H9 (cell line): ENCODE data around the gene RSBN1. TPM values are rescaled to one million over a fixed set of nuclear protein-coding genes. Genes with fewer than 3 reads are reported as not detected.

Experiments used
- DNase-seq: peaks from one replicate; pipeline ENCODE4 v3.0.0-alpha.2; 2017
- H2AFZ ChIP-seq: one replicate; pipeline ENCODE4 v1.6.1; 2013; ENCODE audit warnings: mild to moderate bottlenecking, low read length, control low read depth, moderate library complexity
- H2AK5ac ChIP-seq: 2 replicates; pipeline ENCODE4 v1.6.1; 2013; ENCODE audit warnings: low read length, control low read depth, mixed read lengths; ENCODE audit not compliant: insufficient read length
- H2BK120ac ChIP-seq: one replicate; pipeline ENCODE4 v1.6.1; 2013; ENCODE audit warnings: low read depth, mild to moderate bottlenecking, low read length, control low read depth, inconsistent platforms; ENCODE audit not compliant: poor library complexity, severe bottlenecking
- H2BK12ac ChIP-seq: 2 replicates; pipeline ENCODE4 v1.6.1; 2013; ENCODE audit warnings: low read length, control low read depth, mixed read lengths, low read depth; ENCODE audit not compliant: insufficient read length
- H2BK15ac ChIP-seq: 2 replicates; pipeline ENCODE4 v1.6.1; 2013; ENCODE audit warnings: low read depth, low read length, control low read depth
- H2BK20ac ChIP-seq: one replicate; pipeline ENCODE4 v1.6.1; 2013; ENCODE audit warnings: low read depth, mild to moderate bottlenecking, low read length, control low read depth, inconsistent platforms; ENCODE audit not compliant: poor library complexity, severe bottlenecking
- H2BK5ac ChIP-seq: 2 replicates; pipeline ENCODE4 v1.6.1; 2013; ENCODE audit warnings: low read length, control low read depth, mixed read lengths; ENCODE audit not compliant: insufficient read length
- H3K14ac ChIP-seq: 2 replicates; pipeline ENCODE4 v1.6.1; 2013; ENCODE audit warnings: low read length, control low read depth; ENCODE audit not compliant: insufficient read depth
- H3K18ac ChIP-seq: 2 replicates; pipeline ENCODE4 v1.6.1; 2013; ENCODE audit warnings: low read depth, mild to moderate bottlenecking, mixed read lengths, low read length, control low read depth; ENCODE audit not compliant: insufficient read length
- H3K23ac ChIP-seq: 2 replicates; pipeline ENCODE4 v1.6.1; 2013; ENCODE audit warnings: low read length, control low read depth, mixed read lengths, low read depth; ENCODE audit not compliant: insufficient read length
- H3K23me2 ChIP-seq: 2 replicates; pipeline ENCODE4 v1.6.1; 2013; ENCODE audit warnings: low read depth, mild to moderate bottlenecking, mixed read lengths, low read length, control low read depth; ENCODE audit not compliant: insufficient read length, poor library complexity, severe bottlenecking
- H3K27ac ChIP-seq: 2 replicates; pipeline ENCODE4 v1.5.1; 2013; ENCODE audit warnings: low read length, control low read depth, mixed read lengths, low read depth; ENCODE audit not compliant: insufficient read length
- H3K27me3 ChIP-seq: 2 replicates; pipeline ENCODE4 v1.6.1; 2013; ENCODE audit warnings: low read length, control low read depth, inconsistent platforms; ENCODE audit not compliant: insufficient read depth
- H3K4ac ChIP-seq: 2 replicates; pipeline ENCODE4 v1.6.1; 2013; ENCODE audit warnings: low read depth, mild to moderate bottlenecking, control low read depth, inconsistent platforms, low read length, moderate library complexity
- H3K4me1 ChIP-seq: 2 replicates; pipeline ENCODE4 v1.6.1; 2013; ENCODE audit warnings: low read length, control low read depth, inconsistent platforms; ENCODE audit not compliant: insufficient read depth
- H3K4me2 ChIP-seq: 2 replicates; pipeline ENCODE4 v1.6.1; 2013; ENCODE audit warnings: low read length, control low read depth, mixed read lengths; ENCODE audit not compliant: insufficient read length, insufficient read depth
- H3K56ac ChIP-seq: 2 replicates; pipeline ENCODE4 v1.6.1; 2013; ENCODE audit warnings: low read depth, mild to moderate bottlenecking, mixed read lengths, low read length, control low read depth; ENCODE audit not compliant: insufficient read length
- H3K79me1 ChIP-seq: 2 replicates; pipeline ENCODE4 v1.6.1; 2013; ENCODE audit warnings: low read depth, mild to moderate bottlenecking, moderate library complexity, low read length, control low read depth, inconsistent platforms; ENCODE audit not compliant: insufficient read depth, poor library complexity, severe bottlenecking
- H3K79me2 ChIP-seq: 2 replicates; pipeline ENCODE4 v1.6.1; 2013; ENCODE audit warnings: low read length, control low read depth, inconsistent platforms; ENCODE audit not compliant: insufficient read depth
- H3K9ac ChIP-seq: 2 replicates; pipeline ENCODE4 v1.6.1; 2013; ENCODE audit warnings: low read length, control low read depth, mixed read lengths; ENCODE audit not compliant: insufficient read length; ENCODE audit errors: extremely low read depth
- H3K9me3 ChIP-seq: one replicate; pipeline ENCODE4 v1.6.1; 2013; ENCODE audit warnings: low read depth, low read length, inconsistent platforms; ENCODE audit not compliant: control insufficient read depth
- H3T11ph ChIP-seq: one replicate; pipeline ENCODE4 v1.6.1; 2013; ENCODE audit warnings: mild to moderate bottlenecking, low read length, control low read depth, inconsistent platforms
- H4K20me1 ChIP-seq: one replicate; pipeline ENCODE4 v1.6.1; 2013; ENCODE audit not compliant: control insufficient read depth, insufficient read length, insufficient read depth
- H4K5ac ChIP-seq: 2 replicates; pipeline ENCODE4 v1.6.1; 2013; ENCODE audit warnings: low read depth, mild to moderate bottlenecking, mixed read lengths, low read length, control low read depth; ENCODE audit not compliant: insufficient read length
- H4K8ac ChIP-seq: replicated peaks from 2 replicates; pipeline ENCODE4 v1.6.1; 2013; ENCODE audit warnings: low read length, control low read depth, mixed read lengths, low read depth; ENCODE audit not compliant: insufficient read length
- H4K91ac ChIP-seq: 2 replicates; pipeline ENCODE4 v1.6.1; 2013; ENCODE audit warnings: low read depth, mild to moderate bottlenecking, moderate library complexity, mixed read lengths, low read length, control low read depth; ENCODE audit not compliant: insufficient read length
- H3K27ac Mint-ChIP-seq, 3 experiments: 2 replicates in 2 of 3; 3 replicates in 1 of 3; pipeline ENCODE4 v1.8.0; 2020 to 2021; ENCODE audit warnings: mixed read lengths in 3 of 3, mild to moderate bottlenecking in 1 of 3, moderate library complexity in 1 of 3
- H3K27me3 Mint-ChIP-seq: 2 replicates; pipeline ENCODE4 v1.8.0; 2021; ENCODE audit warnings: low read depth, mild to moderate bottlenecking, moderate library complexity, mixed read lengths
- H3K36me3 Mint-ChIP-seq, 3 experiments: 2 replicates in 2 of 3; 3 replicates in 1 of 3; pipeline ENCODE4 v1.8.0; 2020 to 2021; ENCODE audit warnings: low read depth in 3 of 3, mixed read lengths in 3 of 3; ENCODE audit not compliant: insufficient read depth in 1 of 3
- H3K4me1 Mint-ChIP-seq, 2 experiments: 2 replicates each; pipeline ENCODE4 v1.8.0; 2020; ENCODE audit warnings: mixed read lengths in 2 of 2
- H3K4me3 Mint-ChIP-seq, 2 experiments: 2 replicates in 1 of 2; 3 replicates in 1 of 2; pipeline ENCODE4 v1.8.0; 2020 to 2021; ENCODE audit warnings: mild to moderate bottlenecking in 2 of 2, mixed read lengths in 2 of 2, moderate library complexity in 1 of 2
- H3K9me3 Mint-ChIP-seq, 2 experiments: 2 replicates in 1 of 2; 3 replicates in 1 of 2; pipeline ENCODE4 v1.8.0; 2020; ENCODE audit warnings: mild to moderate bottlenecking in 2 of 2, mixed read lengths in 2 of 2, moderate library complexity in 1 of 2
- WGBS: extraction: QIAGEN DNeasy Blood & Tissue Kit; methylation state at CpG from one replicate; pipeline ENCODE4 v1.1.7; 2013; ENCODE audit warnings: missing lambda C conversion rate, low lambda C conversion rate, mixed read lengths; ENCODE audit not compliant: insufficient read length; ENCODE audit errors: extremely low coverage; 5-methylcytosine and 5-hydroxymethylcytosine counted together
- total RNA-seq: library from RNA; stranded (reverse); gene quantifications from 2 replicates; pipeline ENCODE4 v1.2.1, GENCODE V29; 2021
- TF ChIP-seq, protein P1 (sequence below): fragments of 200-600 bp; sonication (generic); conservative IDR thresholded peaks from 3 replicates; pipeline ENCODE4 v1.8.0; 2021; ENCODE audit warnings: antibody characterized with exemption, mild to moderate bottlenecking

Gene RSBN1
- total RNA-seq, 1 experiment from 2014 or later = 11.0 TPM

- Histone ChIP-seq H3K23me2 (no peaks in the 10 kb centered on the region), H3K79me2 (peaks cover 20% of the 10 kb centered on the region; the same call in 1 of the 2 replicates), H3K27ac (no peak overlapping the region), H2BK12ac (no peak overlapping the region), H3K23ac (no peak overlapping the region), H2AFZ (no peak overlapping the region), H3K4ac (no peak overlapping the region), H2BK20ac (no peak overlapping the region), H2BK15ac (no peak overlapping the region), H4K5ac (no peak overlapping the region), H3K14ac (no peak overlapping the region), H4K20me1 (no peaks in the 10 kb centered on the region), H3K9me3 (no peaks in the 10 kb centered on the region), H3K79me1 (peaks cover 11% of the 10 kb centered on the region), H4K8ac (no peak overlapping the region), H3K56ac (no peak overlapping the region), H2BK5ac (no peak overlapping the region), H4K91ac (no peak overlapping the region), H3K9ac (no peak overlapping the region), H3K4me2 (no peak overlapping the region), H3K18ac (no peak overlapping the region), H3K27me3 (no peaks in the 10 kb centered on the region), H3K4me1 (no peaks in the 10 kb centered on the region), H3T11ph (no peak overlapping the region), H2AK5ac (no peak overlapping the region), H2BK120ac (no peak overlapping the region)
- Mint-ChIP-seq H3K9me3 (0 out of 5 replicates have a peak, but pooled peaks cover 0 to 3% of the 10 kb centered on the region in 2 experiments), H3K36me3 (peaks cover 3 to 16% (median 11%) of the 10 kb centered on the region in 3 experiments; a peak in 6 of 7 replicates), H3K27ac (no peak overlapping the region), H3K4me3 (no peak overlapping the region), H3K27me3 (no peaks in the 10 kb centered on the region), H3K4me1 (peaks cover 21% of the 10 kb centered on the region in 2 experiments)
- no peak for DNase-seq
- no CpG with 5 or more reads among the region's 4 CpGs for WGBS
- TF ChIP-seq, protein P1, sequence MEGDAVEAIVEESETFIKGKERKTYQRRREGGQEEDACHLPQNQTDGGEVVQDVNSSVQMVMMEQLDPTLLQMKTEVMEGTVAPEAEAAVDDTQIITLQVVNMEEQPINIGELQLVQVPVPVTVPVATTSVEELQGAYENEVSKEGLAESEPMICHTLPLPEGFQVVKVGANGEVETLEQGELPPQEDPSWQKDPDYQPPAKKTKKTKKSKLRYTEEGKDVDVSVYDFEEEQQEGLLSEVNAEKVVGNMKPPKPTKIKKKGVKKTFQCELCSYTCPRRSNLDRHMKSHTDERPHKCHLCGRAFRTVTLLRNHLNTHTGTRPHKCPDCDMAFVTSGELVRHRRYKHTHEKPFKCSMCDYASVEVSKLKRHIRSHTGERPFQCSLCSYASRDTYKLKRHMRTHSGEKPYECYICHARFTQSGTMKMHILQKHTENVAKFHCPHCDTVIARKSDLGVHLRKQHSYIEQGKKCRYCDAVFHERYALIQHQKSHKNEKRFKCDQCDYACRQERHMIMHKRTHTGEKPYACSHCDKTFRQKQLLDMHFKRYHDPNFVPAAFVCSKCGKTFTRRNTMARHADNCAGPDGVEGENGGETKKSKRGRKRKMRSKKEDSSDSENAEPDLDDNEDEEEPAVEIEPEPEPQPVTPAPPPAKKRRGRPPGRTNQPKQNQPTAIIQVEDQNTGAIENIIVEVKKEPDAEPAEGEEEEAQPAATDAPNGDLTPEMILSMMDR = no peak
Observed at GRCh38 chr1:113805639-113806038, 6.6 kb downstream of the RSBN1 start.
